ENCODE data around the gene SMARCA5. TPM values are rescaled to one million over a fixed set of nuclear protein-coding genes. Genes with fewer than 3 reads are reported as not detected.
"Not testable (repeated sequence)": the region's sequence is repeated elsewhere in the genome, so short reads cannot be mapped to it uniquely, and the experiment has no call there.

The SMARCA5 gene, protein sequence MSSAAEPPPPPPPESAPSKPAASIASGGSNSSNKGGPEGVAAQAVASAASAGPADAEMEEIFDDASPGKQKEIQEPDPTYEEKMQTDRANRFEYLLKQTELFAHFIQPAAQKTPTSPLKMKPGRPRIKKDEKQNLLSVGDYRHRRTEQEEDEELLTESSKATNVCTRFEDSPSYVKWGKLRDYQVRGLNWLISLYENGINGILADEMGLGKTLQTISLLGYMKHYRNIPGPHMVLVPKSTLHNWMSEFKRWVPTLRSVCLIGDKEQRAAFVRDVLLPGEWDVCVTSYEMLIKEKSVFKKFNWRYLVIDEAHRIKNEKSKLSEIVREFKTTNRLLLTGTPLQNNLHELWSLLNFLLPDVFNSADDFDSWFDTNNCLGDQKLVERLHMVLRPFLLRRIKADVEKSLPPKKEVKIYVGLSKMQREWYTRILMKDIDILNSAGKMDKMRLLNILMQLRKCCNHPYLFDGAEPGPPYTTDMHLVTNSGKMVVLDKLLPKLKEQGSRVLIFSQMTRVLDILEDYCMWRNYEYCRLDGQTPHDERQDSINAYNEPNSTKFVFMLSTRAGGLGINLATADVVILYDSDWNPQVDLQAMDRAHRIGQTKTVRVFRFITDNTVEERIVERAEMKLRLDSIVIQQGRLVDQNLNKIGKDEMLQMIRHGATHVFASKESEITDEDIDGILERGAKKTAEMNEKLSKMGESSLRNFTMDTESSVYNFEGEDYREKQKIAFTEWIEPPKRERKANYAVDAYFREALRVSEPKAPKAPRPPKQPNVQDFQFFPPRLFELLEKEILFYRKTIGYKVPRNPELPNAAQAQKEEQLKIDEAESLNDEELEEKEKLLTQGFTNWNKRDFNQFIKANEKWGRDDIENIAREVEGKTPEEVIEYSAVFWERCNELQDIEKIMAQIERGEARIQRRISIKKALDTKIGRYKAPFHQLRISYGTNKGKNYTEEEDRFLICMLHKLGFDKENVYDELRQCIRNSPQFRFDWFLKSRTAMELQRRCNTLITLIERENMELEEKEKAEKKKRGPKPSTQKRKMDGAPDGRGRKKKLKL
- 100 to 1,000 TPM; 110 to 126 (median 116) TPM for polyA plus RNA-seq (ENCODE audit: insufficient read length in 4 of 4)

DNA sequence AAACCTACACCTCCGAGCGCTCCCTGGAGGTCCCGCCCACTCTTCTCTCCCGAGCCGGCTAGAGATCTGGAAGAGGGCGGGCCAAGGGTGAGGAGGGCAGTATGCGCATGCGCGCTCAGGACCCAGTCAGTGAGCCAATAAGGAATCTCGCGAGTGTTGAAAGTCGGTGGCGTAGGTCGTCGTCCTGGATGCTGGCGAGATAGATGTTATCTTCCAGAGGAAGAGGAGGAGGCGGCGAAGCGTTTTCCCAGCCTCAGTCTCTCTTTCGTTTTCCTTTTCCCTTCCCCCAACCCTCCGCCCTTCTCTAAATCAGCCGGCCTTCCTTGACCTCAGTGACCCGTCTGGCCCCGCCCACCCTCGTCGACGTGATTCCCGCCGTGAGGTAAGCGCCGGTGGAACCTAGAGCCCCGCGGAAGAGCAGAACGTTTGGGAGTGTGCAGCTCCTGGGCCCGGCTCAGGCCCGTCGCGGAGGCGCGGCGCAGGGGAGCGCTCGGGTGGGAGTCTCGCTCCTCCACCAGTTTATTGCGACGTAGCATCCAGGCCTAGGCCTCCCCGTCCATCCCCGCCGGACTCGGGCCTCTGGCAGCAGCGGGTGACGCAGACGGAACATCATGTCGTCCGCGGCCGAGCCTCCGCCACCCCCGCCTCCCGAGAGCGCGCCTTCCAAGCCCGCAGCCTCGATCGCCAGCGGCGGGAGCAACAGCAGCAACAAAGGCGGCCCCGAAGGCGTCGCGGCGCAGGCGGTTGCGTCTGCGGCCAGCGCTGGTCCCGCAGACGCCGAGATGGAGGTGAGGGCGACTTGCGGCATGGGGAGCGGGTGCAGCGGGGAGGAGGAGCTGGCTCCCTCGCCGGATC lies at the start of gene SMARCA5:
TSS of gene SMARCA5 (plus strand) at position 389 of the 855 bp plus-strand sequence. CDS start at position 612, 223 bp downstream.
- peak; percentile 96 to 99 (median 97) for DNase-seq (ENCODE audit: low read depth in 4 of 4, low spot score in 3 of 4)

DNA sequence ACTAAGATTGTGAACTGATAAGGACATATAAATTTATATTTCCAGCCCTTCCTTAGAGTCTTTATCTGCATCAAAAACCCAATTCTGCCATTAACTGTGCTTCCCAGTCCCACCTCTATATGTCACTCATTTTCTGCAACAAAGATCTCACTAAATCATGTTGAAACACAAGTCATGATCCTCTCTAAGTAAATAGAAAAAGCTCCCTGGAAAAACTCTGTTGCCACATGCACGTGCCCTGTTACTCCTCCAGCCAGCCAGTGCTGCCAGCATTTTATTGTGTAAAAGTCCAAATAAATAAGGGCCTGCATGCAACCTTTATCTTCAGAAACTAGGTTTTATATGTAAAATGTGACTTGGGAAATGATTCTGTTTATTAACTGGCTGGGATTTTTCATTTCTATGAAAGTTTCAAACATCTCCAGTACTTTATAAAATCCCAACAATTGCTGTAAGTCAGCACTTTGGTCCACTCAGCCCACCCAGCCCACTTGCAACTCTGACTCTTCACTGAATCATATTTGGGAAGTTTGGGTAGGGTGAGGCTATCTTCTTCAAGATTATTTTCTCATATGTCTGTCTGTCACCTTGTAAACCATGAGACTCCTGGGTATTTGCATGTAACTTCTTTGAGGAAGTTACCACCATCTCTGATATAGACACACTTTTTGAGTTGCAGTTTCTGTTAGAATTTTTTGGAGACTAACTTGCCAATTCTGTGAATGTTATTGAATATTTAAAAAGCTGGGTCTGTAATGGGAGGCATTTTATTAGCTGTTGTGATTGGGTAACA lies 40.0 kb upstream of the SMARCA5 start:
- DNase-seq (ENCODE audit: low read depth in 4 of 4, low spot score in 3 of 4), result no peak

DNA sequence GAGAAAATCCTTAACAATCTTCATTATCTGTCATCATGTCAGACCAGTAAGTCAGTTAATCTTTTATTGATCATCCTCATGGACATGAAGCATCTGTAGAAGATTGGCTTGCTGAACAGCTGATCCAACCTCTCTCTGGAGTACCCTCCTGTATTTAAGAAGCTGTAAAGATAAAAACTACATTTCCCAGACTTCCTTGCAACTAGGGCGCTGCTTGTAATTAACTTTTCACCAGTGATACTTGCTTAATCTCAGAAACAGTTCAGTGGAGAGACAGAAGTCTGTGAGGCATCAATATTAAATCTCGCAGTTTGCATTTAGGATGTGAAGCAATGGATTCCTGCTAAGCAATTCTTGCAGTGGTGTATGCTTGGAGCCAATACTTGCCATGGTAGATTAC lies 36.0 kb upstream of the SMARCA5 start:
- no peak for DNase-seq (ENCODE audit: low read depth in 4 of 4, low spot score in 3 of 4)

DNA sequence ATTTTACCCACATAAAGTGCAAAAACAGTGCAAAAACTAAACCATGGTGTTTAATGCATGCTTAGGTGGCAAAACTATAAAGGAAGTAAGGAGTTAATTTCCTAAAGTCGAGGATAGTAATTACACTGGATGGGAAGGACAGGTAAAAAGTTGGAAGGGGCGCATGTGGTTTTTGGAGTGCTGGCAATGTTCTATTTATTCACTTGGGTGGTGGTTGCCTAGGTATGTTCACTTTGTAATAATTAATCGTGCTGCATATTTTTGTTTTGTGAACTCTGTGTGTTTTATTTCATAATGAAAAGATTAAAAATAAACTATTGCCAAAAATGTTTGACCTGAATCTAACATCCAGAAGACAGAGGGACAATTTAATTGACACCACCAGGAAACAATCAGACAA lies 32.1 kb upstream of the SMARCA5 start:
- DNase-seq (ENCODE audit: low read depth in 4 of 4, low spot score in 3 of 4), result no peak

DNA sequence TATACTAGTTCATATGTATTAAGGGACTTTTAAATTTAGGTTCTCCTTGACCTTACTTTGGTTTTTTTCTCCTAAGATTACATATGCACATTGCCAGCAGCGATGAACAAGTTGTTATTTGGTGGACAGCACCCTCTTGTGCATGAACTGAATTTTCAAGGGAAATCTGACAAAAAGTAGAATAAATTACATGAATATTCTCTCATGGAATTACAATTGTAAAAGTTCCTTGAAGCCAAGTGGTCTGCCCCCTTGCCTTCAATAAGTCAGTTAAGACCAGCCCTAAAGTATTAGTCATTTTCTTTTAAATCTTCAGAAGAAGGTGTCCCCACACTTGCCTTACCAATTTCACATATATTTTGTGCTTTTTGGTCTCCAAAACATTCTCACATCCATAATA lies 30.7 kb upstream of the SMARCA5 start:
- peak; percentile 12 to 20 (median 16) for DNase-seq (ENCODE audit: low read depth in 4 of 4, low spot score in 3 of 4)

DNA sequence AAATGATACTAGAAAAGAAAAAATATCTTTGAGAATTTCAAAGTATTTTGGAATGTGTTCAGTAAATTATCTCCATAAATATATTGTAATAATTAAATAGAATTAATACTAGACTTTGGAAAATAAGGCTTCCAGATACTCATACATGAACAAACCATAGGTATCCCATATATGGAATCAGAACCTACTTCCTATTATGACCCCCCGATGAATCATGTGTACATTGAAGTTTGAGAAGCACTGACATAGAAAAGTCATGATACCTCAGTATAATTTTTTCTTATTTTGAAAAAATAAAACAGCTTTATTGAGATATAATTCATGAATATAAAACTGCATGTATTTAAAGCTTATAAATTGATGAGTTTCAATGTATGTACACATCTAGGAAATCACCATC lies 27.2 kb upstream of the SMARCA5 start:
- DNase-seq (ENCODE audit: low read depth in 4 of 4, low spot score in 3 of 4), result no peak

DNA sequence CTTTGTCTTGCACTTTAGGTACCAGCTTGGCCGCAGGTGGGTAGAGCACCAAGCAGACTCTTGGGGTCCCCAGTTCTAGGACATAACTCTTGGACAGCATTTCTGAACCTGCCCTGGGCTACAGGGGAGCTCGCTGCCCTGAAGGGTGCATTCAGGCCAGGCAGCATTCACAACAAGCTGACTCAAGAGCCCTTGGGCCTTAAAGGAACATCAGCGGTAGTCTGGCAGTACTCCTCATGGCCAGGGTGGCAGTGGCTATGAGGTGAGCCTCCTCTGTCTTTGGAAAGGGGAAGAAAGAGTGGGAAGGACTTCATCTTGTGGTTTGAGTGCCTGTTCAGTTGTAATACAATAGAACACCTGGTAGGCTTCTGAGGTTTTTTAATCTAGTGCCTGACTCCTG lies 24.8 kb upstream of the SMARCA5 start:
- DNase-seq (ENCODE audit: low read depth in 4 of 4, low spot score in 3 of 4), result no peak

DNA sequence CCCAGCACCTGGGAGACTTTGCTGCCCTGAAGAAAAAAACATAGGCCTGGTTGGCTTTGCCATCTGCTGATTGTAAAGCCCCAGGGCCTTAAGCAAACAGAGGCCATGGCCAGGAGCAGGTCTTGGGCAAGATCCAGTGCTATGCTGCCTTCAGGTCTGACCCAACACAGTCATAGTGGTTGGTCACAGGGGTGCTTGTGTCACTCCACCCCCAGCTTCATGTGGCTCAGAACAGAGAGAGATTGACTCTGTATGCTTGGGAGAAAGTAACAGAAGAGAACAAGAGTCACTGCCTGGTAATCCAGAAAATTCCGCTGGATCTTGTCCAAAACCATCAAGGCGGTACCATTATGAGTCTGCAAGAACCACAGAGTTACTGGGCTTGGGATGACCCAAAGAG lies 24.4 kb upstream of the SMARCA5 start:
- DNase-seq (ENCODE audit: low read depth in 4 of 4, low spot score in 3 of 4), result no peak

DNA sequence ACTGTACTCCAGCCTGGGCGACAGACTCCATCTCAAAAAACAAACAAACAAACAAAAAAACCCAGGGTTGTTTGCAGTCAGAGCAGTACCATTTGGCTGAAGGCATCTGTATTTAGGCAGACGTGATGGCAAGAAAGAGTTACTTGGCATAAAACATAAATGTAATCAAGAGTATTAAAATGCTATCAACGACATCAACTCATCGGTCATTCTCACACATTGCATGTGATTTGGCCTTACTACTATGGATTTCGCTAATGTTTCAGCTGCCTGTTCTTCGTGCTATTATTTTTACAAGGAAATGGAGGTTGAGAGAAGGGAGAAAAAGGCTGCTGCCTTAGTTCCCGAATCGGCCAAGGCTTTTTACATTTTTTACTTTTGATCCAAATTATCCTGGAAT lies 15.5 kb upstream of the SMARCA5 start:
- no peak for DNase-seq (ENCODE audit: low read depth in 4 of 4, low spot score in 3 of 4)

DNA sequence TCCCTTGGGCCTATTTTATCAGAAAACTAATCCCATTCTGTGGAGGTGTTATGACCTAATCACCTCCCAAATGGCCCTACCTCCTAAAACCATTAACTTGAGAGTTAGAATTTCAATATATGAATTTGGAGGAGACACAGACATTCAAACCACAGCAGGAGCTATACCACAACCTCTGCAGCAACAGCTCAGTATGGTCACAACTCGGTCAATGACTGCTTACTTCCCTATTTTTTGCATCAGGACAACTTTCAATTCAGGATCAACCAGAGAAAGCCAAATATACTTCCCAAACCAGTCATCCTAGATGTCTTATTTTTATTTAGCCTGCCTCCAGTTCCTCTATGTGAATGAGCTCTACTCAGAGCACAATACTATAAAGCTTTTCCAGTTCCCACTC lies 11.3 kb upstream of the SMARCA5 start:
- DNase-seq (ENCODE audit: low read depth in 4 of 4, low spot score in 3 of 4), result no peak

DNA sequence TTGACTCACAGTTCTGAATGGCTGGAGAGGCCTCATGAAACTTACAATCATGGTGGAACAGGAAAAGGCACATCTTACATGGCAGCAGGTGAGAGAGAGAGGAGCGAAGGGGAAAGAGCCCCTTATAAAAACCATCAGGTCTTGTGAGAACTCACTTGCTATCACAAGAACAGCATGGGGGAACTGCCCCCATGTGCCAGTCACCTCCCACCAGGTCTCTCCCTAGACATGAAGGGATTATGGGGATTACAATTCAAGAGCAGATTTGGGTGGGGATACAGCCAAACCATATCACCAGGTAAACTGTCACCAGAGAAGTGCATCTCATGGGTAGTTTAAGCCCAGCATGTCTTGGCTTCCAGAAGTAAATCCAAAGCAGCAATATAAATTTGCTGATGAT lies 7.5 kb upstream of the SMARCA5 start:
- DNase-seq (ENCODE audit: low read depth in 4 of 4, low spot score in 3 of 4), result no peak

DNA sequence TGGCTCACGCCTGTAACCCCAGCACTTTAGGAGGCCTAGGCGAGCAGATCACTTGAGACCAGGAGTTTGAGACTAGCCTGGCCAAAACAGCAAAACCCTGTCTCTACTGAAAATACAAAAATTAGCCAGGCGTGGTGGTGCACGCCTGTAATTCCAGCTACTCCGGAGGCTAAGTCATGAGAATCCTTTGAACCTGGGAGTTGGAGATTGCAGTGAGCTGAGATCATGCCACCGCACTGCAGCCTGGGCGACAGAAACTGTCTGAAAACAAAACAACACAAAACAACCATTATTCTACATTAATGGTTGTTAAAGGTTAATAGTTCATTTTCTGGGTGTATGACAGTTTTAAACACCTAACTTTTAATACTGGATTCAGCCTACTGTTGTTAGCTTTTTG lies 1.6 kb upstream of the SMARCA5 start:
- no peak for DNase-seq (ENCODE audit: low read depth in 4 of 4, low spot score in 3 of 4)

DNA sequence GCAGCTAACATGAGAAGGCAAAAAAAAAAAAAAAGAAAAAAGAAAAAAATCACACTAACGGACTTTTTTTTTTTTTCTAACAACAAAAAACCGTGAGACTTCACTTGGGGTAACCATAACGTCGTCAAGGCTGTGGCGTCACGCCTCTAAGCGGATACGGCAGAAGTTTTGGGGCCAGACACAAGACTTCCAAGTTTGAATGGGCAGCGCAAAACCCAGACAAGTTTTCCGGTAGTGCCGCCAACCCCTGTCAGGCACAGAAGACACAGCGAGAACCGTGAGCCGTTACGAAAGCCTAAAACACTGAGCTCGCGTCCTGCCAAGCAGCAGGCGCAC lies 556 bp upstream of the SMARCA5 start:
- DNase-seq (ENCODE audit: low read depth in 4 of 4, low spot score in 3 of 4), result no peak

DNA sequence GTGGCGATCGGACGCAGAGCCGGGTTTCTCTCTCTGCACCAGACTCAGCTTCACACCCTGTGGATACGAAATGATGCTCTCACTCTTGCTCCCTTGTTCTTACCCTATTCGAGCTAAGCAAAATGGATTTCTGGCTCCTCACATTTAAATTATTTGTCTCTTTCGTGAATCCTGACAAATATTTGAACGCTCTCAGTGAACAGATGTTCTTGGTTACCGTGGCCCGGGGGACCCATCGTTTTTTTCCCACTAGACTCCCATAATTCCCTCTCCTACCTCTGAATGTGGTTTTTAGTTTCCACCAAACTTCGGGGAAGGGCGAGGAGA lies 630 bp downstream of the SMARCA5 start:
- peak in 2 of 4 donors; percentile 18 to 25 for DNase-seq (ENCODE audit: low read depth in 4 of 4, low spot score in 3 of 4)

DNA sequence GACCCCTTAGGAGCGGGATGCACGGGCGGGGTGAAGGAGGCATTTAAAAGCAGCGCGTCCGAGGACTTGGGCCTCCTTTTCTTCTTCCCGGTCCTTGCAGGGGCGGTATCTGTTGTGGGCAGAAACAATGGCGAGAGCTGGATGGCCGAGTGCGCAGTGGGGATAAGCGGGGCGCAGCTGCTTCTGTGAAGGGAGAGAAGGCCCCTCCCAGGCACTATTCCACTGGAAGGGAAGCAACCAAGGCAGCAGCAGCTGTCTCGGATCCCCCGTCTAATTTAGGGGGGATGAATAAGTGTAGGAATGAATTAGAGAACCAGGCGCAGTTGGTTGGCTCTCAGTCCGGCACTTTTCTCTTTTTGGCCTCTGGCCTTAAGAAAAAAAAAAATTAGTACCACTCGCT lies 995 bp downstream of the SMARCA5 start:
- DNase-seq (ENCODE audit: low read depth in 4 of 4, low spot score in 3 of 4), result peak; percentile 44 to 48 (median 47)

DNA sequence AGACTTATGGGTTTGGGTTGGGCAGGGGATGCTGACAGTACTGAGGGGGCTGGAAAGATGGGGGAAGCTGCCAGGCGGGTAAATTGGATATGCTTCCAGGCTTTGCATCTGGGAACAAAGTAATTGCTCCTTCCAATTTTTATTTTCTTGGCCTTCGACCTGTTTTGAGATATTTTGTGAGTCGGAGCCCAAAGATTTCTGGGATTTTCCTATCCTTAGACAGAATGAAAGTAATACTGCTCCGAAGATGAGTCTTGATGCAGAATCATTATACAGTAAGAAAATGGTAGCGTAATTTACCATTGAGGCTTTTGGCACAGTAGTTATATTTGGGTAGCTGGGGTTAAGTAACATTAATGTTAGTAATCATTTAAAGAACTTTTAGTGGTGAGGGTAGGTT lies 1.4 kb downstream of the SMARCA5 start:
- peak in 1 of 4 donors; percentile 8 for DNase-seq (ENCODE audit: low read depth in 4 of 4, low spot score in 3 of 4)

DNA sequence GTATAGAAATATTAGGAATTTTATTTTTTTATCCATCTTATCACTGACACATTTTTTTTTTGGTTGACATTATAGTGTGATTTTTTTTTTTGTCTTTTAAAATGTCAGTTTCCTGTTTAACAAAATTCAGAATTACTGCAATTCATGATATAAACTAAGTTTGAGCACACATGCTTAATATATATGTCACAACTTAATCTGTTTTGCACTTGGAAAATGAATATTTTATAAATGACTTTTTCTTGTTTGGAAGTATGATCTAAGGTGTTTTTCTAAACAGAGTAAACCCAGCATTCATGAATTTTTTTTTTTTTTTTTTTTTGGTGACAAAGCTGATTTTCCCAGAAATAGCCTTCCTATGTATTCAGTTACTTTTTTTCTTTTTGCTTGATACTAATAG lies 2.4 kb downstream of the SMARCA5 start:
- DNase-seq (ENCODE audit: low read depth in 4 of 4, low spot score in 3 of 4), result no peak

DNA sequence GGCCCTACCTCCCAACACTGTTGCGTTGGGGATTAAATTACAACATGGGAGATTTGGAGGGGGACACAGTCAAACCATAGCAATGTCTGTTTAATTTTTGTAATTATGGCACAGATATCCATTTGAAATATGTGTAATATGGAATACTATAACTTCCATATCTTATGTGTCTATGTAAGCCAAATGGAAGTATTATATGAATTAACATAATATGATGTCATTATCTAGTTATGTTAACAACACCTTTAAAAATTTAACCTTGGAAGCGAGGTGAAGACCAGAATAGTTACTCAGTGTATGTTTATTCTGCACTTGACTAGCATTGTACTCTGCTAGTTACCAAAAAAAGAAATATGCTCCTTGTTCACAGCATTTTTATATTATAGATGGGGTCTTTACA lies 4.3 kb downstream of the SMARCA5 start:
- DNase-seq (ENCODE audit: low read depth in 4 of 4, low spot score in 3 of 4), result no peak

DNA sequence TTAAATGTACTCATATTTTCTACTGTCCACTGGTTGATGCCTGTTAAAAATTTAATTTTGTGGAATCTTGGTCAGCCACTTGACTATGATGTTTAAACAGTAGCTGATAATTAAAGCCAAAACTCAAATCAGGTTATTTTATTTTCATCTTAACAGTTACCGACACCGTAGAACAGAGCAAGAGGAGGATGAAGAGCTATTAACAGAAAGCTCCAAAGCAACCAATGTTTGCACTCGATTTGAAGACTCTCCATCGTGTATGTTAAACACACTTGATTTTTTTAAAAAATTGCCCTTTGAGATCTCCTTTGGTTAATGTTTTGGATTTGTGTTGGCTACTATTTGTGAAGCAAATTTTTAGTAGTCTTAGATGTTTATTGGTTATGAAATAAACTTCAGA lies 10.7 kb downstream of the SMARCA5 start:
- DNase-seq (ENCODE audit: low read depth in 4 of 4, low spot score in 3 of 4), result no peak

DNA sequence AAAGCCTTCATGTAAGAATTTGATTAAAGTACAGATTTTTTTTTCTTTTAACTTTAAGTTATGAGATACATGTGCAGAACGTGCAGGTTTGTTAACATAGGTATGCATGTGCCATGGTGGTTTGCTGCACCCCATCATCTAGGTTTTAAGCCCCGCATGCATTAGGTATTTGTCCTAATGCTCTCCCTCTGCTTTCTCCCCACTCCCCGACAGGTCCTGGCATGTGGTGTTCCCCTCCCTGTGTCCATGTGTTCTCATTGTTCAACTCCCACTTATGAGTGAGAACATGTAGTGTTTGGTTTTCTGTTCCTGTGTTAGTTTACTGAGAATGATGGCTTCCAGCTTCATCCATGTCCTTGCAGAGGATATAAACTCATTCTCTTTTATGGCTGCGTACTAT lies 14.5 kb downstream of the SMARCA5 start:
- not testable (repeated sequence) for DNase-seq (ENCODE audit: low read depth in 4 of 4, low spot score in 3 of 4)

All from right renal pelvis (tissue), 4 donors.